Stimulated activated CD8-positive, alpha-beta memory T cell treated with anti-CD3 and anti-CD28 coated beads, Interleukin-7, amount 100 ng/mL, for 1 hour (primary cell): Measurements from ENCODE around the gene MYO18B.

ENCODE experiments used
- DNase-seq, 2 donors: peaks; one replicate each; pipeline ENCODE4 v3.0.0-alpha.2; 2020; ENCODE audit warnings: low read depth in 2 of 2

The MYO18B gene

DNA sequence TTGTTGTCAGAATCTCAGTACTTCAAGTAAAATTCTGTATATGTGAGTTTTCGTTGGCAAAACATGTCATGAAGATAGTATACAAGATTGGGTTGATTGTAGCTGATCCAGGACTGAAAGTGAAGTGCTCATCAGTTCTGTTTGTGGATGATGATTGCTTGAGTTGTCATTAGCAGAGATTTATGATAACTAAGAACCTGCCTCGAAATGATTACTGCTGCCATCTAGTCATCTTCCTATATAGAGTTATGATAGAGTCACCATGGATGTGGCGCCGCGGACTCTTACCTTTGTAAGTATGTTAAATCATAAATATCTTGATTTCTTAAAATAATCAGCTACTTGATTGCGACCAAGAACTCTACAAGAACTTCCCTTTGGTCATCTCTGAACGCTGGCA lies 27.9 kb upstream of the MYO18B start:
- no peak for DNase-seq

DNA sequence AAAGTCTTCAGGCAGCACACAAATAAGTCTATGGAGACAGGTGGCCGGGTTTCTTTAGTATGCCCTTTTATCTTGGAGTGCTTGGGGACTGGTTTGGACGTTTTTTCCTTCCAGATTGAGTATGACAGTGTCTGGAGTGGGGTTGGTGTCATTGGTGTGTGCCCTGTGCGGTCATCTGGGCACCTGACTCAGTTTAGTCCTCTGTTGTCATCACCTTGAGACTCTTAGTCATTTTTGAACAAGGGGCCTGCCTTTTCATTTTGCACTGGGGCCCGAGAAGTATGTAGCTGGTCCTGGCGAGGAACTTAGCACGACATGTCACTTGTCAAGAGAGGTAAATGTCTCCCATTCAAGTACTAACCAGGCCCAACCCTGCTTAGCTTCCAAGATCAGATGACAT lies 27.2 kb upstream of the MYO18B start:
- no peak for DNase-seq

DNA sequence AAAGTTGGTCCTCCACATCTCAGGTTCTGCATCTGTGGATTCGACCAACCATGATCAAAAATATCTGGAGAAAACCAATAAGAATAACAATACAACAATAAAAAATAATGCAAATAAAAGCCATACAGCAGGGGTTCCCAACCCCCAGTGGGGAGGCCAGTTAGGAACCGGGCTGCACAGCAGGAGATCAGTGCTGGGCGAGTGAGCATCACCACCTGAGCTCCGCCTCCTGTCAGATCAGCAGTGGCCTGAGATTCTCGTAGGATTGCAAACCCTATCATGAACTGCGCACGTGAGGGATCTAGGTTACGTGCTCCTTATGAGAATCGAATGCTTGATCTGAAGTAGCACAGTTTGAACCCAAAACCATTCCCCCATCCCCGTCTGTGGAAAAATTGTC lies 25.4 kb upstream of the MYO18B start:
- DNase-seq = no peak

- DNase-seq = no peak
Measured at GRCh38 chr22:25718135-25718840, 23.7 kb upstream of the MYO18B start.

GRCh38 chr22:25722223-25722622 lies 19.8 kb upstream of the MYO18B start:
- no peak for DNase-seq

DNA sequence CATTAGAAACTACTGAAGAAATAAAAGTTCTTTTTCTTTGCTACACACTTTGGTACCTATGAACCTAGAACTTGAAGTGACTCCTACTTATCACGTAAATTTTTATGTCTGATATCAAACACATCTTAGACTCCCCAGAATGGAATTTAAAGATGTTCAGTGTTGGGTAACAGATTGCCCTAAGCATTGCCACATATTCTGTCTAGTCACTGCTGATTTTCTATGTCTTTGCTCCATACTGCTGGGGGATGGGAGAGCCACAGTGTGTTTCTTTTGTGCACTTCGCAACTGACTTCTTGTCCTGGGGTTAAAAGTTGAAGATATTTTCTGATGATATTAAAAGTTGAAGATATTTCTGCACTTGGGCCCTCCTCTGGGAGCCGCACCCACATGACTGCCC lies 19.4 kb upstream of the MYO18B start:
- DNase-seq = no peak

GRCh38 chr22:25726241-25726640 lies 15.7 kb upstream of the MYO18B start:
- no peak for DNase-seq

DNA sequence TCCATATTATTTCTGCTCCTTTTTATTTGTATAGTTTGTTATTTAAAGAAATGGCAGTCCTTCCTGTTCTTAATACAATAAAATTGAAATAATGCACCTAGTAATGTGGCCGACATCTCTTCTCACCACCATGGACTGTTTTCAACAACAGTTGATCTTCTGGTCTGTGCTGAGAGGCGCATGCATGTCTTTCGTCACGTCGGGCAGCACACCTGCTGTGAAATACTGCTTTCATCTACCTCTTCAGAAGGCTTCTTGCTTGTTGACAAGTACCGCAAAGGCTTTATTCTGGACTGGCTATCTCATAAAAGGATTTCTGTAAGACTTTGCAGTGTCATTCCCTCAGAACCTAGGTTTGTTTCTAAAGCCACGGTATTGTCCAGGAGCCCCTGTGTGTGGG lies 13.9 kb upstream of the MYO18B start:
- no peak for DNase-seq

GRCh38 chr22:25729016-25729995 lies 12.7 kb upstream of the MYO18B start:
- DNase-seq = no peak

DNA sequence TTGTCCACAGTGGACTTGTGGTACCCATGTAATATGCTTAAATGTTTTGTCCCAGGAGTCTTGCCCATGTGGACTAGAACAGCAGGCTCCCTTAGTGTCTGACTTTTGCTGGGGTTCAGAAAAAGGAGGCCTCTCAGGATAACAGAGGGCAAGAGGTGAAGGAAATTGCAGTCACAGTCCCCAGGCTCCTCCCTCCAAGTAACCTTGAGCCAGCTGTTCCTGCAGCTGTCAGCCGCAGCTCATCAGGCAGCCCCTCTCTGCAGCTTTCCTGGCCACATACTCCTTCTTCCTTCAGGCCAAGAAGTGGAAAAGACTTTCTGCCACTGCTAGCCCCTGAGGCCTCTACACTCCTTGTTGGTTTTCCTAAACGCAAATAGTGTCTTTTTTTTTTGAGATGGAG lies 6.3 kb upstream of the MYO18B start:
- DNase-seq = no peak

DNA sequence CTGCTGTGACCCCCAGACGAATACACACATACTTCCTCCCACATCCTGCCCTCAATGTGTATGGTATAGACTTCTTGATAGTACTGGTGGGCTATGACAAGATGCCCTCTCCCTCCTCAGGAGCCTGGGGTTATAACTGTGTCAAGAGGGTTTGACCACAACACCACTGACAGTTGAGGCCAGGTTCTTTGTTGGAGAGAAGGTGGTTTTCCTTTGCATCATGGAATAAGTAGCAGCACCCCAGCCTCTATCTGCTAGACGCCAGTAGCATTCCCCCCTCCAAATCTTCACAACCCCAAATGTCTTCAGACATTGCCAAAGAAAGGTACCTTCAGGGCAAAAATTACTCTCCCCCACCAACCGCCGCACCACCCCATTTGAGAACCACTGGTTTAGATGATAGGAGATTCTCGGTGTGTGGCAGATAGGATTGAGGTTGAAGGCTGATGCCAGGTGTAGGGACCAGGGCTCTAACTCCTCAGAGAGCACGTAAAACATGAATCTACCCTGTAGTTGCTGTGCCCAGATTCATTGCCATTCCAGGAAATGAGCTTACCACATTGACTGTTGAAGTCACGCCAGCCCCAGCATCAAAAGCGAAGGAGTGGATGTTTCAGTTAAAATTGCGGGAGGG lies 5.5 kb upstream of the MYO18B start:
- no peak for DNase-seq

DNA sequence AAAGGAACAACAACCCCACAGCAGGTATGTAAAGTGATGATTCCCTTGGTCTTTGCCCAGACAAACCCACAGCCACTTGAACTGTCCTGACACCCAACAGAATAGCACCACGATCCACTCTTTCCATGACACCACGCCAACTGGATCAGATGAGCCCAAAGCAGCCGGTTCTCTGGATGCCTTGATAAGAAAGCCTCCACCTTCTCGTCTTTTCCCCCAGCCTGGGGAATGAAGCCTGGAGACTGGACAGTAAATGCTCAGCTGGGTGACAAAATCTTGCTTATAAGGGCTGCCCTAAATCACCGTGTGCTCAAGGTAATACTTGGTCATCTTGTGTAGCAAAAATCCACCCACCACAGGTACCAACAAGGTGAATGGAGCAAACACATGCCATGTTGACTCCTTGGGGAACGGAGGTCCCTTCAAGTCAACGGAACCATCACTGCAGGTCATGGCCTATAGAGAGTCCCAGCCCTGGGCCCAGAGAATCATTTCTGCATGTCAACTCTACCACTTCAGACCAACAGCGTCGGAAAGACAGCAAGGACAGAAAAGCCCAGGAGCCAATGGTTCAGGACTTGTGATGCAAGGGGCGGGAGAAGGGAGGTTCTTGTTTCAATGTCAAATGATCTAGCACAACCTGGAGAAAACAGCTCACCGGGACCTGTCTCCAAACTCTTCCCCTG lies 2.2 kb upstream of the MYO18B start:
- DNase-seq = no peak

GRCh38 chr22:25742918-25743708 lies 1.1 kb downstream of the MYO18B start:
- DNase-seq = no peak

- no peak for DNase-seq
Measured at GRCh38 chr22:25744694-25745093, 2.7 kb downstream of the MYO18B start.

DNA sequence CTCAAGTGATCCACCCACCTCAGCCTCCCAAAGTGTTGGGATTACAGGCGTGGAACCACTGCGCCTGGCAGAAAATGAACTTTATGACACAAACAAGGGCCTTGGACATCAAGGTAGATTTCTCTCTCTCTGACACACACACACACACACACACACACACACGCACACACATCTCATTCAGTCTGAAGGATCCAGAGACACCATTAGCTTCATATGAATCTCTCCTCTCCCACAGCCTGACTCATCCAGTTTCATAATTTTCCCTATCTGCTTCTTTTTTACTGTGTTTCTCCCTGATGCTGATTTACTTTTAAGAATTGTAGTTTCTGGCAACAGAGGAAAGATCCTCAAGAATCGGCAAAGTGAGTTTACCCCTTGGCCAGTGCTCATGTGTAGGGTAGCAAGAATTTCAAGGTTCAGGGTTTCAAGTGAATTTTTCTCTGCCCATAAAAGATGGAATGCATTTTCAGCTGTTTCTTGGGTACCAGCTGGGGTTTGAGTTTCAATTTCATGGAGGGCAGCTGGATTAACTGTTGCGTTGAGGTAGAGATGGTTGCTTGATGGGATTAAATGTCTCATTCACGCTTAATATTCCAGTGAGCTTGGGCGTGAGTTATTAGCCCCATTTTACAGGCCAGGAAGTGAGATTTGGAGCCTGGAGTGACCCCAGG lies 3.5 kb downstream of the MYO18B start:
- no peak for DNase-seq

DNA sequence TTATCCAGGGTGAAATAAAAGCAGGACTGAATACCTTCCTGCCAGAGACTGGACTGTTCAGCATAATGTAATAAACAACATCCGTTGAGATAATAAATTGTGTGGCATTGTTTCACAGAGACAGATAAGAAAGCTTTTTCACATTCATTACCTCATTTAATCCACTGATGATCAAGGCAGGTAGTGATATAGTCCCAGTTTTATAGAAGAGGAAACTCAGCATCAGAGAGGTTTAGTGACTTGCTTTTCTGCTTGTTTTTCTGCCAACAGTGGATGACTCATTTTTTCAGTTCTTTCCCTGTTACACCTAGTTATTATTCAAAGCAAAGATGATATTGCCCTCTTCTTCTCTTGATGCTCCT lies 4.0 kb downstream of the MYO18B start:
- DNase-seq = no peak

GRCh38 chr22:25747245-25747944 lies 5.4 kb downstream of the MYO18B start:
- DNase-seq = no peak

DNA sequence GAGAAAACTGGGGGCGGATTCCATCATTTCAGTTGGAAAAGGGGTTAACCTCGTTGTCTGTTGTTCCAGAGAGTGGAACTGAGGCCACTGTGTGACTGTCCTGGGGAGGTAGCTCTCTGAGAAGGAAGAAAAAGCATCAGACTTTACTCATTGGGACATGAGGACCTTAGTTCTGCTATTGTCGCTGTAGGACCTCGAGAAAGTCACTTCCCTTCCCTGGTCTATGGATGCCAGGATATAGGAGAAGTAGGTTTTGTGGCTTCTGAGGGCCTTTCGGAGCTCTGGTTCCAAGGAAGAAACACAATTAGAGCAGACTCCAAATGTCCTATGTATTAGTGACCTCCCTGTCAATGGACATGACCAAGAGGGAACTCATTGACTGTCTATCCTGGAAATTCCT lies 6.2 kb downstream of the MYO18B start:
- no peak for DNase-seq

DNA sequence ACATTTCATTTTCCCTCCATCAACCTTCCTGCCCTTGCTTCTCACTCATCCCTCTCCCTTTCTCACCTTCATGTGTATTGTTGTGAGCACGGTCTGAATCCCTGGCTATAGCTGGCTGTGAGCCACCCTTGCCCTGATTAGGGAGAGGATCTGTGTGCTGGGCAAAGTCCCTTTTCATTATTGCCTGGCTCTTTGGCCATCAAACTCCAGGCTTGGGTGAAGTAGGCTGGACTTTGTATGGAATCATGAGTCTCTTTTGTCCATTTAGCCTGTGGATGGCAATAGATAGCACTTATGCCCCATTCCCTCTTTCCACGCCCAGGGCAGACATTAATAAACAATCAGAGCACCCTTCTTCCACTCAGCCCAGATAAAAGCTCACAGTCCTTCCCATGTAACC lies 6.7 kb downstream of the MYO18B start:
- no peak for DNase-seq
